IMR-90 (cell line): ENCODE results near the gene PEX5. TPM values are rescaled to one million over a fixed set of nuclear protein-coding genes. Genes with fewer than 3 reads are reported as not detected.

Source experiments
- CTCF ChIP-seq: conservative IDR thresholded peaks from 2 replicates; pipeline ENCODE4 v1.5.1; 2012; ENCODE audit warnings: mild to moderate bottlenecking, low read depth, low read length, improper control_type of control experiment
- polyA plus RNA-seq, 3 experiments: library from polyadenylated mRNA; depleted of rRNA; stranded (reverse); fragments of >200 nt; gene quantifications; 2 replicates each; pipeline ENCODE4 v1.2.3, GENCODE V29; 2012; ENCODE audit warnings: low replicate concordance in 1 of 3
- total RNA-seq: library from RNA; depleted of rRNA; stranded (reverse); fragments of >200 nt; gene quantifications from 2 replicates; pipeline ENCODE4 v1.2.3, GENCODE V29; 2012

PEX5 gene
- total and polyA plus RNA-seq, 2 of the 4 experiments (the other 2 are of a cell fraction), result 14.4 to 18.3 TPM

- TF ChIP-seq CTCF, result peak; percentile 73
Measured at GRCh38 chr12:7188562-7189397, 706 bp upstream of the PEX5 start (continued).
